GM12872 (cell line): Measurements from ENCODE around the gene USP36.

Source experiments
- TF ChIP-seq, protein P1 (sequence below): IDR thresholded peaks from 3 replicates; pipeline ENCODE4 v1.5.1; 2011; ENCODE audit warnings: low read depth, mild to moderate bottlenecking, low read length, moderate library complexity; ENCODE audit not compliant: insufficient read depth

The USP36 gene

DNA sequence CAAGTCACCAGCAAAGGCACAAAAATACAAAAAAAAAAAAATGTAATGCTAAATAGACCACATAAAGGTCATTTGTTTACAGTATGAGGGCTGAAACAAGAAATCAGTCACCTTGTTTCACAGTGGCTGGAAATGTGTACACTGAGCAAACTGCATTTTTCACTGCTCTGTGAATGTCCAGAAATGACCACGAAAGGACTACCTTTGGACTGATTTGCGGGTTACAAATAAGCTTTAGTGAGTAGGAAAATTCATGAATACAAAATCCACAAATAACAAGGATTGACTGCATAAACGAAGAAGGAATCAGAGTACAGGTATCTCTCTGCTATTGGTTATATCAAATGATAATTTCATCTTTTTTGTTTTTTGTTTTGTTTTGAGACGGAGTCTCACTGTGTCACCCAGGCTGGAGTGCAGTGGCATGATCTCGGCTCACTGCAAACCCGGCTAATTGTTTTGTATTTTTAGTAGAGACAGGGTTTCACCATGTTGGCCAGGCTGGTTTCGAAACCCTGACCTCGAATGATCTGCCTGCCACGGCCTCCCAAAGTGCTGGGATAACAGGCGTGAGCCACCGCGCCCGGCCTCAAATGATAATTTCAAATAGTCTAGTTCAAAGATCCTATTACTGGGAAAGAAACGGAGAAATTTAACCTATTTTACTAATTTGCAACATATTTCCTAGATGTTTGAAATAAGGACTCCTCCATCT is 89.0 kb downstream of the USP36 start:
- TF ChIP-seq, protein P1, sequence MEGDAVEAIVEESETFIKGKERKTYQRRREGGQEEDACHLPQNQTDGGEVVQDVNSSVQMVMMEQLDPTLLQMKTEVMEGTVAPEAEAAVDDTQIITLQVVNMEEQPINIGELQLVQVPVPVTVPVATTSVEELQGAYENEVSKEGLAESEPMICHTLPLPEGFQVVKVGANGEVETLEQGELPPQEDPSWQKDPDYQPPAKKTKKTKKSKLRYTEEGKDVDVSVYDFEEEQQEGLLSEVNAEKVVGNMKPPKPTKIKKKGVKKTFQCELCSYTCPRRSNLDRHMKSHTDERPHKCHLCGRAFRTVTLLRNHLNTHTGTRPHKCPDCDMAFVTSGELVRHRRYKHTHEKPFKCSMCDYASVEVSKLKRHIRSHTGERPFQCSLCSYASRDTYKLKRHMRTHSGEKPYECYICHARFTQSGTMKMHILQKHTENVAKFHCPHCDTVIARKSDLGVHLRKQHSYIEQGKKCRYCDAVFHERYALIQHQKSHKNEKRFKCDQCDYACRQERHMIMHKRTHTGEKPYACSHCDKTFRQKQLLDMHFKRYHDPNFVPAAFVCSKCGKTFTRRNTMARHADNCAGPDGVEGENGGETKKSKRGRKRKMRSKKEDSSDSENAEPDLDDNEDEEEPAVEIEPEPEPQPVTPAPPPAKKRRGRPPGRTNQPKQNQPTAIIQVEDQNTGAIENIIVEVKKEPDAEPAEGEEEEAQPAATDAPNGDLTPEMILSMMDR = no peak

DNA sequence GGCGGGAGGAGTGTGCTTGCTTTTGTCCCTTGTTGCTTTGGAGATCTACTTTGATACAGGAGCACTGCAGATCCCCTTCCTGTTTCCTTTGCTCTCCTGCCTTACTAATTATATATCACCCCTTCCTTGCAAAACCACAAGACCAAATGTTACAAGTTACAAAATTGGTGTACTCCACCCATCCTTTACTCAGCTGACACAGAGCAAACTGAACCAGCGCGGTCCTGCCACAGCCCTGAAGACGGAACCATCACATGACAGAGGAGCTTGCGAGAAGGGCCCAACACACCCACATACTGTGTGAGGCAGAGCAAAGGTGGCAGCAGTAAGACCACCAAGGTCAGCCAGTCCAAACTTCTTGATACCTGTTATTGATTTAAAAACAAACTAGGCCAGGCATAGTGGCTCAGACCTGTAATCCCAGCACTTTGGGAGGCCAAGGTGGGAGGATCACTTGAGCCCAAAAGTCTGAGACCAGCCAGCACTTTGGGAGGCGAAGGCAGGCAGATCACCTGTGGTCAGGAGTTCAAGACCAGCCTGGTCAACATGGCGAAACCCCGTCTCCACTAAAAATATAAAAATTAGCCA is 91.8 kb downstream of the USP36 start:
- TF ChIP-seq, protein P1 = no peak

DNA sequence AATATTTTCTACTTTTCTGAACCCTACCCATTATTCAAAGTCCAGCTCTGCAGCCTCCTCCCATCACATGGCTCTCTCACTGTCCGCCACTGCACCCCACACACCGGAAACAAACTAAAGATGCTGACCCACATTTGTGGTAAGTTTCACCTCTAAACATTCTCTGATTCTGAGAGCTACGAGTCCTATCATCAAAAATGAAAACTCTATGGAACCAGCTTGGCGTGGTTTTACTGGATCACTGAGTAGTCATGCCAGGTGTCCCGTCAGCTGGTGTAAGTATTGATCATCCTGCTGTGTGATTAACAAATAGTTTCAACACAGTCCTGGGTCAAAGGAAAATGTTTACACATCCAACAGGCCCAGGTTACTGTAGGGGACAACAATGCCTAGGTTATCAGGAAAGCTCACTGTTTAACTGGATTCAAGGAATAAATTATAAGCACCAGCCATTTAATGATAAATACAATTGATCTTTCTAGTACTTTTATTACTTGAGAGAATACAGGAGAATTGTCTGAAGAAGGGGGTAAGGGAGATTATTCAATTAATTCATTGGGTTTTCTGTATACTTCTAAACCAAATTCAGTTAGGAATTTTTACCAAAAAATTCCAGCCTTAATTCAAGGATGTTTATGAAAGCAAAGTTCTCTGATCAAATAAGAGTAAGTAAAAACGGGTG is 92.4 kb downstream of the USP36 start:
- TF ChIP-seq, protein P1 = no peak

DNA sequence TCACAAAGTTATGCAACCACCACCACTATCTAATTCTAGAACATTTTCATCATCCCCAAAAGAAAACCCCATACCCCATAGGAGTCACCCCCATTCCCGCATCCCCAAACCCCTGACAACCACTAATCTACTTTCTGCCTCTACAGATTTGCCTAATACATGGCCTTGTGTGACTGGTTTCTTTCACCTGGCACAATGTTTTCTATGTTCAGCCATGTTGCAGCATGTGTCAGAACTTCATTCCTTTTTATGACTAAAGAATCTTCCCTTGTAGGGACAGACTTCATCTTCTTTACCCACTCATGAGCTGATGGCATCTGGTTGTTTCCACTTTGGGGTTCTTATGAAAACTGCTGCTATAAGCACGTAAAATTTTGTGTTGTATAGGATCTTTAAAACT is 93.1 kb downstream of the USP36 start:
- TF ChIP-seq, protein P1 = no peak

DNA sequence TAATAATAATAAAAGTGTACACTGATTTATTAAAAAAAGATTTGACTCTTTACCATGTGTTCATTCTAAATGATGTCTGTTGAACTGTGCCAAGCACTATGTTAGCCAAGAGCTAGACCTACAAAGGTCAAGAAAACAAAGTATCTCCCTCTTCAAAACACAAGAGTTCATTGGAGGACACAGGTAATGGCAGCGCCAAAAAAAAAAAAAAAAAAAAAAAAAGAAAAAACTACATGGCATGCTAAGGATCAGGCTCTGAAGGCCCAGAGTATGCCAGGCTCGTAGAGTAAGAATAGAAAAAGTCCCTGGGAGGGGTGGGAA is 93.7 kb downstream of the USP36 start:
- TF ChIP-seq, protein P1 = no peak

DNA sequence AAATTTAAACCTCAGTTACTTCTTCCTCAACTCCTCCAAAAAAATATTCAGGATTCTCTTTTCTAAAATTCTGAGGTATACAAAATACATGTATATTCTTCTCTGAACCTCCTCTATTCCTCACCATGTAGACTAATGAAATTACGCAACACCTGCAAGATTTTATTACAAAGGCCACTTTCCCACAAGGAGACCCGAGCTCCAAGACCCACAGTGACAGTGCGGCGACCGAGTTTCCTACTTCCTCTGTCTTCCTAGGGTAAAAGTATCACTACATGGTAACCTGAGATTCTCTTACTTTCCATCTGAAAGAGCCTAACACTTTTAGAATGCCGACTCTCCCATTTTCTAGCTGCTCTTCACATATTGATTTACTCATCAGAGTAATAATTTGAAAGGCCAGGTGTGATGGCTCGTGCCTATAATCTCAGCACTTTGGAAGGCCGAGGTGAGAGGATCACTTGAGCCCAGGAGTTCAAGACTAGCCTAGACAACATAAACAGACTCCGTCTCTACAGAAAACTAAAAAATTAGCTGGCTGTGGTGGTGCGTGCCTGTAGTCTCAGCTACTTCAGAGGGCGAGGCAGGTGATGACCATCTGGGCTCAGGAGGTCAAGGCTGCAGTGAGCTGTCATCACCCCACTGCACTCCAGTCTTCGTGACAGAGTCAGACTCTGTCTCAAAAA is 94.2 kb downstream of the USP36 start:
- TF ChIP-seq, protein P1 = no peak
